Gastrocnemius medialis (tissue), 4 donors: ENCODE data around the gene SLC25A12. TPM values are rescaled to one million over a fixed set of nuclear protein-coding genes. Genes with fewer than 3 reads are reported as not detected.

Source experiments
- ATAC-seq, 2 donors: fragments of 150-250 bp; one replicate each; pipeline ENCODE4 v1.9.1; 2016
- DNase-seq, 2 donors: peaks; one replicate each; pipeline ENCODE4 v3.0.0-alpha.2; 2019
- H3K27ac ChIP-seq, 4 donors: fragments of 200-600 bp; sonication (generic); 1 replicate in 1 of 4; 2 replicates in 3 of 4; pipeline ENCODE4 v1.5.1; 2016 to 2018; ENCODE audit warnings: mild to moderate bottlenecking in 2 of 4, moderate library complexity in 1 of 4
- H3K27me3 ChIP-seq, 3 donors: fragments of 200-600 bp; sonication (generic) in 2 of 3; 1 replicate in 1 of 3; 2 replicates in 2 of 3; pipeline versions ENCODE4 v1.5.1 to v1.6.0; 2016 to 2019; ENCODE audit warnings: mild to moderate bottlenecking in 1 of 3, moderate library complexity in 1 of 3
- H3K36me3 ChIP-seq, 2 donors: fragments of 200-600 bp; sonication (generic) in 1 of 2; one replicate each; pipeline ENCODE4 v1.5.1; 2017 to 2018
- H3K4me1 ChIP-seq, 2 donors: fragments of 200-600 bp; sonication (generic) in 1 of 2; one replicate each; pipeline ENCODE4 v1.5.1; 2016 to 2017; ENCODE audit warnings: mild to moderate bottlenecking in 2 of 2
- H3K4me3 ChIP-seq, 4 donors: fragments of 200-600 bp; sonication (generic) in 3 of 4; 1 replicate in 1 of 4; 2 replicates in 3 of 4; pipeline ENCODE4 v1.5.1; 2016 to 2019; ENCODE audit warnings: mild to moderate bottlenecking in 2 of 4
- H3K9me3 ChIP-seq, 3 donors: fragments of 200-600 bp; sonication (generic) in 2 of 3; 1 replicate in 1 of 3; 2 replicates in 2 of 3; pipeline ENCODE4 v1.5.1; 2016 to 2019
- POLR2A ChIP-seq, 2 donors: fragments of 450-650 bp; IDR thresholded peaks; one replicate each; pipeline ENCODE4 v1.6.1; 2017; ENCODE audit warnings: antibody characterized with exemption in 2 of 2, mild to moderate bottlenecking in 2 of 2, moderate library complexity in 2 of 2
- in situ Hi-C, 4 donors: fragments of 200-750 bp; cut with MboI; loops; one replicate each; pipeline versions ENCODE4 v1.15.0 to v1.8.0; 2017; ENCODE audit warnings: low sequenced_read_pairs in 4 of 4
- intact Hi-C: fragments of 100-400 bp; cut with DNase I; formaldehyde crosslinking; loops from one replicate; pipeline ENCODE4 v1.15.1; 2023; ENCODE audit warnings: low total_unique reads
- total RNA-seq, 4 donors: library from RNA; depleted of rRNA; stranded (reverse); fragments of >200 nt; gene quantifications; one replicate each; pipeline versions ENCODE4 v1.1.0 to v1.2.3, GENCODE V29; 2016
- TF ChIP-seq, protein P1 (sequence below), 5 experiments: fragments of 450-650 bp in 3 of 5; fragments of 200-600 bp in 2 of 5; sonication (generic) in 2 of 5; IDR thresholded peaks in 4 of 5; conservative IDR thresholded peaks in 1 of 5; 1 replicate in 4 of 5; 2 replicates in 1 of 5; pipeline ENCODE4 v1.5.1; 2016 to 2019; ENCODE audit warnings: antibody characterized with exemption in 5 of 5, mild to moderate bottlenecking in 3 of 5, moderate library complexity in 3 of 5

The SLC25A12 gene
- total RNA-seq, 4 donors from 2014 or later, result 54.2 to 91.3 (median 79.0) TPM

GRCh38 chr2:171930385-171930784 is 36.3 kb upstream of the SLC25A12 start:
- intact Hi-C loops (no loop called here), in situ Hi-C loops (no loop called here)
- peaks cover 0 to 15% of the 10 kb centered on the region in 2 donors for H3K36me3 ChIP-seq

GRCh38 chr2:171924170-171924942 is 30.3 kb upstream of the SLC25A12 start:
- no peak for ATAC-seq
- Histone ChIP-seq H3K27ac (peak overlapping the region; percentile 92 to 94 (median 93)), H3K4me3 (no peak overlapping the region), H3K9me3 (no peaks in the 10 kb centered on the region), H3K36me3 (peaks cover 0 to 12% of the 10 kb centered on the region in 2 donors), H3K27me3 (no peaks in the 10 kb centered on the region), H3K4me1 (peaks cover 23 to 24% of the 10 kb centered on the region in 2 donors)
- no peak for DNase-seq
- in situ Hi-C loops (loop anchor here in 1 of 4 donors (25.0 kb wide), 1 partner anchor 638 kb away; the partner anchor contains the start of gene PDK1), intact Hi-C loops (loop anchor here (5.0 kb wide), 1 partner anchor 237 kb away; the partner anchor contains the start of gene DYNC1I2)
- TF ChIP-seq POLR2A (IDR thresholded peaks at IDR 0.05), result no peak
- TF ChIP-seq, protein P1, sequence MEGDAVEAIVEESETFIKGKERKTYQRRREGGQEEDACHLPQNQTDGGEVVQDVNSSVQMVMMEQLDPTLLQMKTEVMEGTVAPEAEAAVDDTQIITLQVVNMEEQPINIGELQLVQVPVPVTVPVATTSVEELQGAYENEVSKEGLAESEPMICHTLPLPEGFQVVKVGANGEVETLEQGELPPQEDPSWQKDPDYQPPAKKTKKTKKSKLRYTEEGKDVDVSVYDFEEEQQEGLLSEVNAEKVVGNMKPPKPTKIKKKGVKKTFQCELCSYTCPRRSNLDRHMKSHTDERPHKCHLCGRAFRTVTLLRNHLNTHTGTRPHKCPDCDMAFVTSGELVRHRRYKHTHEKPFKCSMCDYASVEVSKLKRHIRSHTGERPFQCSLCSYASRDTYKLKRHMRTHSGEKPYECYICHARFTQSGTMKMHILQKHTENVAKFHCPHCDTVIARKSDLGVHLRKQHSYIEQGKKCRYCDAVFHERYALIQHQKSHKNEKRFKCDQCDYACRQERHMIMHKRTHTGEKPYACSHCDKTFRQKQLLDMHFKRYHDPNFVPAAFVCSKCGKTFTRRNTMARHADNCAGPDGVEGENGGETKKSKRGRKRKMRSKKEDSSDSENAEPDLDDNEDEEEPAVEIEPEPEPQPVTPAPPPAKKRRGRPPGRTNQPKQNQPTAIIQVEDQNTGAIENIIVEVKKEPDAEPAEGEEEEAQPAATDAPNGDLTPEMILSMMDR (IDR thresholded peaks at IDR 0.05 in 4 of 5, conservative IDR thresholded peaks at IDR 0.05 in 1 of 5), result no peak

More at GRCh38 chr2:171930385-171930784, 36.3 kb upstream of the SLC25A12 start:
- H3K27me3 ChIP-seq, result no peaks in the 10 kb centered on the region
- no peaks in the 10 kb centered on the region for H3K4me1 ChIP-seq
- no peaks in the 10 kb centered on the region for H3K9me3 ChIP-seq
- no peak overlapping the region for H3K27ac ChIP-seq
- TF ChIP-seq, protein P1 (IDR thresholded peaks at IDR 0.05 in 4 of 5, conservative IDR thresholded peaks at IDR 0.05 in 1 of 5), result no peak
- TF ChIP-seq POLR2A (IDR thresholded peaks at IDR 0.05), result no peak
- ATAC-seq, result no peak
- H3K4me3 ChIP-seq, result no peak overlapping the region
- no peak for DNase-seq

GRCh38 chr2:171923206-171923605 is 29.2 kb upstream of the SLC25A12 start:
- H3K4me1 ChIP-seq, result peaks cover 23 to 24% of the 10 kb centered on the region in 2 donors
- intact Hi-C loops, result loop anchor here (2.0 to 5.0 kb wide), 2 partner anchors 236 to 632 kb away; partner anchors contain the start of gene DYNC1I2
- peak overlapping the region; percentile 84 to 94 (median 86) for H3K4me3 ChIP-seq
- H3K27ac ChIP-seq, result peak overlapping the region; percentile 92 to 94 (median 93)
- no peaks in the 10 kb centered on the region for H3K9me3 ChIP-seq
- no peak for TF ChIP-seq POLR2A (IDR thresholded peaks at IDR 0.05)
- TF ChIP-seq, protein P1 (IDR thresholded peaks at IDR 0.05 in 4 of 5, conservative IDR thresholded peaks at IDR 0.05 in 1 of 5), result no peak
- no peak for ATAC-seq
- no peaks in the 10 kb centered on the region for H3K27me3 ChIP-seq
- H3K36me3 ChIP-seq, result peaks cover 0 to 12% of the 10 kb centered on the region in 2 donors
- peak in 1 of 2 donors; percentile 26 for DNase-seq
- in situ Hi-C loops, result loop anchor here in 1 of 4 donors (25.0 kb wide), 1 partner anchor 639 kb away; the partner anchor contains the start of gene PDK1

DNA sequence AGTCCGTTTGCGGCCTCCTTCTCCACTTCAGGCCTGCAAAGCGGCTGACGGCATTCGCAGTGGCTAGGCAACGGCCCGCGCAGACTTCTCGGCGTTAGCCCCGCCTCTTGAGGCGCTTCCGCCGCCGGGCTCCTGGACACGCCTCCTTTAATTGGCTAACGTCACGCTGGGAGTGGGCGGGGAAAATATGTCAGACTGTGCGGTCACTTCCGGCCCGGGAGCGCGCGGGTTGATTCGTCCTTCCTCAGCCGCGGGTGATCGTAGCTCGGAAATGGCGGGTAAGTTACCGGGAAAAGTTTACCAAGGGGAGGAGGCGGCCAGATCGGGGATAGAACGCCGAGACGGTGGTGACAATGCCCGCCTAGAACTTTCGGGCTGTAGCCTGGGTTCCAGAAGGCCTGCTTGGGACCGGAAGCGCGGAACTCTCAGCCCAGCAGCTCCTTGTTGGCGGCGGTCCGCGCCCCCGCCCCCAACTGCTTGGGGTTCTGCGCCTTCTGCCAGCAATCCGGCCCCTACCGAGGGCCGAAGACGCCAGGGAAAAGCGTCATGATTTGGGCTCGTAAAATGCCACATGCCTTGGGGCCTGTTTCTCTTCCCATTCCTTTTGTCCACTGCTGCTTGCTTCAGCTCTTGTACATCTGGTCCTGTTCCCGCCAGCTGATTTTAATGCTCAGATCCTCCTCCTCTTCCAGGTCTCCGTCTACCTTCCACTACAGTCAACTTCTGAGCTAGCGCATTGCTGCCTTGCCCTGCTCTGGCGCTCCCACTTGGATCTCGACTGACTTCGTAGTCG is 28.4 kb upstream of the SLC25A12 start, which contains the start of gene HAT1:
Gene HAT1 (plus strand): TSS at position 232 of the 793 bp plus-strand sequence. CDS start 40 bp downstream, at position 272.
- intact Hi-C loops (loop anchor here (1.0 to 5.0 kb wide), 3 partner anchors 28 to 632 kb away; partner anchors contain the start of genes DYNC1I2 and SLC25A12), in situ Hi-C loops (loop anchor here in 1 of 4 donors (25.0 kb wide), 1 partner anchor 640 kb away; the partner anchor contains the start of gene PDK1)
- Histone ChIP-seq H3K27ac (peak within 1 kb of the TSS; percentile 92 to 94 (median 93)), H3K9me3 (no peaks in the 10 kb centered on the region), H3K4me3 (peak within 1 kb of the TSS; percentile 84 to 94 (median 86)), H3K36me3 (peaks cover 0 to 7% of the 10 kb centered on the region in 2 donors), H3K27me3 (no peaks in the 10 kb centered on the region), H3K4me1 (peaks cover 23 to 24% of the 10 kb centered on the region in 2 donors)
- ATAC-seq (peak; percentile 97 to 98), DNase-seq (peak; percentile 96)
- TF ChIP-seq, protein P1 (IDR thresholded peaks at IDR 0.05 in 4 of 5, conservative IDR thresholded peaks at IDR 0.05 in 1 of 5), result no peak
- TF ChIP-seq POLR2A (IDR thresholded peaks at IDR 0.05), result peak; percentile 61 to 78
